Choroid plexus epithelial cell (primary cell): ENCODE data around the gene ZDHHC9.

Source experiments
- DNase-seq: peaks from one replicate; pipeline ENCODE4 v3.0.0-alpha.2; 2010; ENCODE audit warnings: low read depth
- H3K4me3 ChIP-seq: 2 replicates; pipeline ENCODE4 v1.5.1; 2011; ENCODE audit warnings: low read depth, mild to moderate bottlenecking, control low read depth, low read length, moderate library complexity
- TF ChIP-seq, protein P1 (sequence below): conservative IDR thresholded peaks from 2 replicates; pipeline ENCODE4 v1.5.1; 2011; ENCODE audit warnings: low read depth, mild to moderate bottlenecking, control low read depth, inconsistent platforms, low read length, moderate library complexity

Gene ZDHHC9

DNA sequence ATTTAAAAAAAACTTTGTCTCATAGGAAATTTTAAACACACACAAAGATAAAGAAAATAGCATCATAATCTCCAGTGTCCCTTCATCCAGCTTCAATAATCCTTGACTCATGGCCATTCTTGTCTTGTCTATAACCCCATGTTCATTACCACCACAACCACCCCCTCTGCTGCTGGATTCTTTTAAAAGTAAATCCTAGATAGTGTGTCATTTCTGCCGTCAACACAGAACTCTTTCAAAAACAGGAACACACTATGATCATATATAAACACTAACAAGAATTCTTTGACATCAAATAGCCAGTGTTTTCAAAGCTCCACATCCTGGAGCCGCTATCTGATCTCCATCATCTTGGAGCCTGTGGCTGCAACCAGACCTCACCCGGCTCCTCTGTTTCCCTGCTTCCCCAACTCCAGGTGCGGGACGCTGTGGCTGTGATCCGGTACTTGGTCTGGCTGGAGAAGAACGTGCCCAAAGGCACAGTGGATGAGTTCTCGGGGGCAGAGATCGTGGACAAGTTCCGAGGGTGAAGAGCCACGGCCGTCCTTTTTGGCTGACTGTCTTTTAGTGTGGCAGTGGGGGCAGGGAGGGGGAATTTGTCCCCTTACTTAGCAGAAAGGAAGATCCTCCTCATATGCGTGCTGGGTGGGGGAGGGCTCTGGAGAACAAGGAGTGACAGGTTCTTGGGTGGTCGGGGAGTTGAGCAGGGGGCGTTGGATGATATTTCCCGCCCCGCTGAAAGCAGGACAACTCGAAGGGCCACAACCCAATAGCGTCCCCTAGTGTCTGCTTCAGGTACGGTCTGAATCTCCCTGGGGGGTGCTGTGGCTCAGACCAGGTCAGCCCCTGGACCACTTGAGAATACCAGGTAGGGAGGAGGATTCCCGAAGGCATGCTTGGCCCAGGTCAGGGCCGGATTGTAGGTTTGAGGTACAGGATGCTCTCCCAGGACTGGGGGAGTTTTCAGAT is 89.3 kb downstream of the ZDHHC9 start:
- TF ChIP-seq, protein P1, sequence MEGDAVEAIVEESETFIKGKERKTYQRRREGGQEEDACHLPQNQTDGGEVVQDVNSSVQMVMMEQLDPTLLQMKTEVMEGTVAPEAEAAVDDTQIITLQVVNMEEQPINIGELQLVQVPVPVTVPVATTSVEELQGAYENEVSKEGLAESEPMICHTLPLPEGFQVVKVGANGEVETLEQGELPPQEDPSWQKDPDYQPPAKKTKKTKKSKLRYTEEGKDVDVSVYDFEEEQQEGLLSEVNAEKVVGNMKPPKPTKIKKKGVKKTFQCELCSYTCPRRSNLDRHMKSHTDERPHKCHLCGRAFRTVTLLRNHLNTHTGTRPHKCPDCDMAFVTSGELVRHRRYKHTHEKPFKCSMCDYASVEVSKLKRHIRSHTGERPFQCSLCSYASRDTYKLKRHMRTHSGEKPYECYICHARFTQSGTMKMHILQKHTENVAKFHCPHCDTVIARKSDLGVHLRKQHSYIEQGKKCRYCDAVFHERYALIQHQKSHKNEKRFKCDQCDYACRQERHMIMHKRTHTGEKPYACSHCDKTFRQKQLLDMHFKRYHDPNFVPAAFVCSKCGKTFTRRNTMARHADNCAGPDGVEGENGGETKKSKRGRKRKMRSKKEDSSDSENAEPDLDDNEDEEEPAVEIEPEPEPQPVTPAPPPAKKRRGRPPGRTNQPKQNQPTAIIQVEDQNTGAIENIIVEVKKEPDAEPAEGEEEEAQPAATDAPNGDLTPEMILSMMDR: no peak
- no peak for DNase-seq
- no peak overlapping the region for H3K4me3 ChIP-seq
